ENCODE measurements around the gene SERAC1.
A peak's percentile ranks its signal among the peaks of the same experiment; 100 is the strongest.
"Not testable (repeated sequence)": the region's sequence is repeated elsewhere in the genome, so short reads cannot be mapped to it uniquely, and the experiment has no call there.

Gene SERAC1

DNA sequence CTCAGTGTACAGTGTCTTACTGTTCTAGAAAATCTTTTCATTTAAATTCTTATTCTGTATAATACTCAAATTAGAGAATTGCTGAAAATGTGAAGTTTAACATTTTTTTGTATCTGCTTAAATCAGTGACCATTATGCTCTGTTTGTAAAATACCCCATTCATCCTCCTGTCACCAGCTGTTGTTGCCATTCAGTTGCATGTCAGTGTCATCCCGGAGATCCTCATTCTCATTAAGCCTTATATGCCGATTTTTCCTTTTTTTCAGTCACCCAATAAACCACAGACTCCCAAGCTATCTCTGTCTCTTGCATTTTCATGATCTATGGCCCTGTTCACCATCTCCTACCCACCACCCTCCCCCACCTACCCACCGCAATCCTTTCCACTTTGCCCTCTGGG lies 20.5 kb upstream of the SERAC1 start:
- CTCF ChIA-PET = interaction anchor here (0.5 kb wide), 1 partner anchor 29 kb away, joined by 3 read pairs; no protein-coding TSS in a partner anchor
- H3K27ac ChIP-seq = no peak overlapping the region
- TF ChIP-seq, protein P1, sequence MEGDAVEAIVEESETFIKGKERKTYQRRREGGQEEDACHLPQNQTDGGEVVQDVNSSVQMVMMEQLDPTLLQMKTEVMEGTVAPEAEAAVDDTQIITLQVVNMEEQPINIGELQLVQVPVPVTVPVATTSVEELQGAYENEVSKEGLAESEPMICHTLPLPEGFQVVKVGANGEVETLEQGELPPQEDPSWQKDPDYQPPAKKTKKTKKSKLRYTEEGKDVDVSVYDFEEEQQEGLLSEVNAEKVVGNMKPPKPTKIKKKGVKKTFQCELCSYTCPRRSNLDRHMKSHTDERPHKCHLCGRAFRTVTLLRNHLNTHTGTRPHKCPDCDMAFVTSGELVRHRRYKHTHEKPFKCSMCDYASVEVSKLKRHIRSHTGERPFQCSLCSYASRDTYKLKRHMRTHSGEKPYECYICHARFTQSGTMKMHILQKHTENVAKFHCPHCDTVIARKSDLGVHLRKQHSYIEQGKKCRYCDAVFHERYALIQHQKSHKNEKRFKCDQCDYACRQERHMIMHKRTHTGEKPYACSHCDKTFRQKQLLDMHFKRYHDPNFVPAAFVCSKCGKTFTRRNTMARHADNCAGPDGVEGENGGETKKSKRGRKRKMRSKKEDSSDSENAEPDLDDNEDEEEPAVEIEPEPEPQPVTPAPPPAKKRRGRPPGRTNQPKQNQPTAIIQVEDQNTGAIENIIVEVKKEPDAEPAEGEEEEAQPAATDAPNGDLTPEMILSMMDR (conservative IDR thresholded peaks at IDR 0.05; ENCODE audit: low read depth) = no peak
- POLR2A ChIA-PET (ENCODE audit: low non-redundant PET) = no interaction called here
- DNase-seq (ENCODE audit: low spot score) = no peak

DNA sequence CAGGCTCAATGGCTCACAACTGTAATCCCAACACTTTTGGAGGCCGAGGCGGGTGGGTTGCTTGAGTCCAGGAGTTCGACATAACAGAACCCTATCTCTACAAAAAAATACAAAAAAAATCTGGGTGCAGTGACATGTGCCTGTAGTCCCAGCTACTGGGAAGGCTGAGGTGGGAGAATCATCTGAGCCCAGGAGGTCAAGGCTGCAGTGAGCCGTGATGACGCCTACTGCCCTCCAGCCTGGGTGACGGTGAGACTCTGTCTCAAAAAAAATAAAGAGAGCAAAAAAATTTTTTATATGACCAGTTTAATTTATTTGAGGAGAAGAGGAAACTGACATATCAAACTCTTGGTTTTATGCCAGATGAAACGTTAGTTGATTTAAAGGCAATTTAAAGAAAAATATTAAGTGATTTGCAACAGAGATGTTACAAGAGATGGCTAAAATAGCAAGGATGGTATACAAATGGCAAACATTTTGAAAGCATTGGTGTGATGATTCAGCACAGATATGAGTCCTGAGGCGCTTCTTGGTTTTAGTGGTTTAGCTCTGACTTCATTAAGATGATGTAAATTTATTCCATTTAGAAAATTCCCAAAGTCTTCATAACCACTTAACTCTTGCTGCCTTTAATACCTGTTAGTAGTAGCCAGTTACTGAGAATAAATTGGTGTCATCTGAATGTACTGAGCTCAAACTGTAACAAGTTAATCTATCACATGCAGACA lies 17.8 kb upstream of the SERAC1 start:
- ChIA-PET CTCF (interaction anchor here (1.0 kb wide), 1 partner anchor 35 kb away, joined by 3 read pairs; no protein-coding TSS in a partner anchor), POLR2A (ENCODE audit: low non-redundant PET) (no interaction called here)
- DNase-seq (ENCODE audit: low spot score) = peak; percentile 18
- no peak overlapping the region for H3K27ac ChIP-seq
- TF ChIP-seq, protein P1 (conservative IDR thresholded peaks at IDR 0.05; ENCODE audit: low read depth) = no peak

DNA sequence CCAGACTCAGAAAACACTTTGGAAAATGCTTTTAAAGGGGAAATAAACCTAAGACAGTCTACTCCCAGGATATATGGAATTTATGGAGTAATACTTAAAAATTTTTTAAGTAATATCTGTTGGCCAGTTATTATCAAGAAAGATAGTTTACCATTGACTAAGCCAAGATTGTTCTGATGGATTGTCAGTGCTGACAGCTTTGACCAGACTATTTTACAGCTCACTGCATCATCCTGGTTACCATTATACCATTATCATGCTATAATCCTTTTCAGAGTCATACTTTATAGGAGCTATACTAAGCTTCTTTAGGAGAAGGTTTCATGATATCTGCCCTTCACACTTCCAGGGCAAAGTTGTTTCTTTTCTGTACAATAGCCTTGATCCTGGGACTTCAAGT lies 16.5 kb upstream of the SERAC1 start:
- ChIA-PET POLR2A (ENCODE audit: low non-redundant PET) (no interaction called here), CTCF (no interaction called here)
- DNase-seq (ENCODE audit: low spot score) = no peak
- no peak overlapping the region for H3K27ac ChIP-seq
- TF ChIP-seq, protein P1 (conservative IDR thresholded peaks at IDR 0.05; ENCODE audit: low read depth) = no peak

DNA sequence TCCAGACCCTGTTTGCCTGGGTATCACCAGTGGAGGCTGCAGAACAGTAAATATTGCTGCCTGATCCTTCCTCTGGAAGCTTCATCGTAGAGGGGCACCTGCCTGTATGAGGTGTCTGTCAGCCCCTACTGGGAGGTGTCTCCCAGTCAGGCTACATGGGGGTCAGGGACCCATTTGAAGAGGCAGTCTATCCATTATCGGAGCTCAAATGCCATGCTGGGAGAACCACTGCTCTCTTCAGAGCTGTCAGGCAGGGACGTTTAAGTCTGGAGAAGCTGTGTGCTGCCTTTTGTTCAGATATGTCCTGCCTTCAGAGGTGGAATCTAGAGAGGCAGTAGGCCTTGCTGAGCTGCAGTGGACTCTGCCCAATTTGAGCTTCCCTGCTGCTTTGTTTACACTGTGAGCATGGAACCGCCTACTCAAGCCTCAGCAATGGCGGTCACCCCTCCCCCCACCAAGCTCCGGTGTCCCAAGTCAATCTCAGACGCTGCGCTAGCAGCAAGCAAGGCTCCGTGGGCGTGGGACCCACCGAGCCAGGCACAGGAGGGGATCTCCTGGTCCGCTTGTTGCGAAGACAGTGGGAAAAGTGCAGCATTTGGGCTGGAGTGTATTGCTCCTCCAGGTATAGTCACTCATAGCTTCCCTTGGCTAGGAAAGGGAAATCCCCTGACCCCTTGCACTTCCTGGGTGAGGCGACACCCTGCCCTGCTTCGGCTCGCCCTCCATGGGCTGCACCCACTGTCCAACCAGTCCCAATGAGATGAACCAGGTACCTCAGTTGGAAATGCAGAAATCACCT lies 15.3 kb upstream of the SERAC1 start:
- CTCF ChIA-PET = interaction anchor here (0.6 to 0.7 kb wide), 3 partner anchors 13 to 324 kb away, joined by 3 read pairs; no protein-coding TSS in a partner anchor
- POLR2A ChIA-PET (ENCODE audit: low non-redundant PET); H3K27ac ChIP-seq; DNase-seq (ENCODE audit: low spot score): not testable (repeated sequence)

DNA sequence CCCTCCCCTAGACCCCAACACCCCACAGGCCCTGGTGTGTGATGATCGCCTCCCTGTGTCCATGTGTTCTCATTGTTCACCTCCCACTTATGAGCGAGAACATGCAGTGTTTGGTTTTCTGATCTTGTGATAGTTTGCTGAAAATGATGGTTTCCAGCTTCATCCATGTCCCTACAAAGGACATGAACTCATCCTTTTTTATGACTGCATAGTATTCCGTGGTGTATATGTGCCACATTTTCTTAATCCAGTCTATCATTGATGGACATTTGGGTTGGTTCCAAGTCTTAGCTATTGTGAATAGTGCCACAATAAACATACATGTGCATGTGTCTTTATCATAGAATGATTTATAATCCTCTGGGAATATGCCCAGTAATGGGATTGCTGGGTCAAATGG lies 9.7 kb upstream of the SERAC1 start:
- H3K27ac ChIP-seq; POLR2A ChIA-PET (ENCODE audit: low non-redundant PET); DNase-seq (ENCODE audit: low spot score); CTCF ChIA-PET: not testable (repeated sequence)

- TF ChIP-seq, protein P1 (conservative IDR thresholded peaks at IDR 0.05; ENCODE audit: low read depth) = no peak
- POLR2A ChIA-PET (ENCODE audit: low non-redundant PET) = no interaction called here
- no peak for DNase-seq (ENCODE audit: low spot score)
- no peak overlapping the region for H3K27ac ChIP-seq
- CTCF ChIA-PET = interaction anchor here (0.7 kb wide), 1 partner anchor 1511 kb away, joined by 3 read pairs; no protein-coding TSS in a partner anchor
Measured at GRCh38 chr6:158175111-158175510, 7.0 kb upstream of the SERAC1 start.

GRCh38 chr6:158174514-158174913 lies 6.5 kb upstream of the SERAC1 start:
- no peak overlapping the region for H3K27ac ChIP-seq
- POLR2A ChIA-PET (ENCODE audit: low non-redundant PET) = no interaction called here
- TF ChIP-seq, protein P1 (conservative IDR thresholded peaks at IDR 0.05; ENCODE audit: low read depth) = no peak
- DNase-seq (ENCODE audit: low spot score) = no peak
- CTCF ChIA-PET = no interaction called here
